GM15510 (cell line): ENCODE measurements around the gene ZNF853.

Experiments used
- POLR2A ChIP-seq: IDR thresholded peaks from 3 replicates; pipeline ENCODE4 v1.6.1; 2011; ENCODE audit warnings: borderline replicate concordance; ENCODE audit not compliant: insufficient read length; ENCODE audit errors: extremely low read depth

ZNF853 gene

DNA sequence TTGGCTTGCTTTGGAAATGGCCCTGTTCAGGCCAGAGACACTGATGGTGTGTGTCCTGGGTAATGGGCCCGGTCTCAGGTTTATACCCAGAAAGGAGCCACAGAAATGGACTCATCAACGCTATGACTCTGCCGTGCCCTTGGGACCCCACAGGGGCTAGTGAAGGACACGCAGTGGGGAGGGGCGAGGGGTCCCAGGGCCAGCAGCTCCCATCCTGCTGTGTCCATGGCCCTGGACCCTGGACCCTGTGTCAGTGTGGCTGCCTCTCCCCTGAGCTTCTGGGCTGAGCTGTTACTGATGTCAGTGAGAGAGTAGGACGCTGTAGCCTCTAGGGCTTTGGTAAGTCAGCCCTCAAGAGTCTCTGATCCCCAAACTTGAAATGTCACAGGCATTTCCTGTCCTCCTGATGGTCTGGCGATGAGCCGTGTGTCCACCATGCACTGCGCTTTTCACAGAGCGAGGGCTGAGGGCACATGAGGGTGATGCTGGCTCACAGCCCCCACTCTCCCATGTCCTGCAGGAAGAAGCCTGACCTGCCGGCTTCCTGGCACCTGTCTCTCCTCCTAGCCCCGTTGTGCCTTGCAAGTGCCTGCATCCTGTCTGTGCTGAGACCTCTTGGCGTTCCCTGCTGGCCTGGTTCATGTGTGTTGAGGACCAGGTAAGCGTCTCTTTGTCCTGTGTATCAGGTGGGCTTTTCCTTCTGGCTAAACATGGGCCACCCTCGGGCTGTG is 26.1 kb downstream of the ZNF853 start:
- no peak for TF ChIP-seq POLR2A

GRCh38 chr7:6642239-6642839 is 26.9 kb downstream of the ZNF853 start:
- no peak for TF ChIP-seq POLR2A

- no peak for TF ChIP-seq POLR2A
These were observed 27.6 kb downstream of the ZNF853 start for GRCh38 chr7:6642861-6643640.

DNA sequence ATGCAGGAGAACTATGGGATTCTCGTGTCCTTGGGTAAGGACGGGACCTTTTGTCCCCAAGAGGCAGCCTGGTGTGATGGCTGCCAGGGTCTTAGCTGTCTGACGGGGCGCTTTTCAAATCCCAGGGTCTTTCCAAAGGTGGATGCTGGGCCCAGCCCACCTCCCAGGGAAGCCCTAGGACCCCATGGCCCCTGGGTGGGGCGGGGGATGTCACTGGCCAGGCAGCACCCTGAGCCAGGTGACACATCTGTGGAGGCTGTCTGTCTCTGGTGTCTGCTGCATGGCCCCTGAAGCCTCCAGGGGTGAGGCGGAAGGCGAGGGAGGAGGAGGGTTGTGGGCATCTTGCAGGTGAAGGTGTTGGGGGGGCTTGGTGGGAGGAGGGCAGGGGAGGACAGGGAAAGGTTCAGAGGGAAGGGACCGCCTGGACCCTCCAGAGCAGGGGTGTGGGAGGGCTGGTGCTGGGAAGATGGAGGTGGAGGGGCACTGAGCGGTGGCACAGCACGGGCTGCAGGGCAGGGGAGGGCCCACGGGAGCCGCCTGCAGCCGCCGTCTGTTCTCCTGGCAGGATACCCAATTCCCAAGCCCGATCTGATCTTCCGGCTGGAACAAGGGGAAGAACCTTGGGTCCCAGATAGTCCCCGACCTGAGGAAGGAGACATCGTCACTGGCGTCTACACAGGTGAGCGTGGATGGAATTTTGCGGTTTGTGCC is 28.7 kb downstream of the ZNF853 start:
- TF ChIP-seq POLR2A, result no peak

DNA sequence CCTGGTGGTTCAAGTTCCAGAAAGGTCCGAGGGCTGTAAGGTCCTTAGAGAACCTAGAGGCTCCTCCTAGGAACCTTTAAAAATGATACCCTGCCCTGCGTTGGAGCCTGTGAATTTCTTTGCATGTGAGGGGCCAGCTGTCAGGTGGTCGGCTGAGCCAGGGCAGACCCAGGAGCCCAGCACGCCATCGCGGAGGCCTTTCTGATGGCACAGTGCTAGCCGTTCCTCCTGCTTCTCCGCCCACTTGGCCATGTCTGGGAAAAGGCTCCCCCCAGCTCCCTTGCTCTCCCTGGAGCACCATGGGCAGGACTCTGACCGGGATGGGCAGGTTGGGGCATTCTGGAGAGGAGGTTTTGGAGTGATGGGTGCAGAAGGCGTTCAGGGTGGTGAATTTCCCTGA is 29.3 kb downstream of the ZNF853 start:
- TF ChIP-seq POLR2A, result no peak

DNA sequence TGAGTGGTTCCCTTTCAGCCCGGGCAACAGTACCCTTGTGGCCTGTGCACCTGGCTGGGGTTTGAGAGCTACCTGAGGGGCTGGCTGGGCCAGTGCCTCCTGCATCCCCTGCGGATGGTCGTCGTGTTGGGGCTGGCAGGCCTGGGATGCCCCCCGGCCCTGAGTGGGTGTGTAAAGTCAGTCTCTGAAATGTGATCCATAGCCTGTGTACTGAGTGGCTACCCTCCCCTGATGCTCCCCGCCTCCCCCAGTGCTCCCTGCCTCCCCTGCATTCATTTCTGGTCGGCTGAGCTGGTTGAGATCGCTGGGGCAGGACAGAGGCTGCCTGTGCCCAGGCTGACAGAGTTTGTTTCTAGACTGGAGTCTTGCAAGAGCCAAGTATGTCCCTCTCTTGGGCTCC is 31.1 kb downstream of the ZNF853 start:
- no peak for TF ChIP-seq POLR2A

DNA sequence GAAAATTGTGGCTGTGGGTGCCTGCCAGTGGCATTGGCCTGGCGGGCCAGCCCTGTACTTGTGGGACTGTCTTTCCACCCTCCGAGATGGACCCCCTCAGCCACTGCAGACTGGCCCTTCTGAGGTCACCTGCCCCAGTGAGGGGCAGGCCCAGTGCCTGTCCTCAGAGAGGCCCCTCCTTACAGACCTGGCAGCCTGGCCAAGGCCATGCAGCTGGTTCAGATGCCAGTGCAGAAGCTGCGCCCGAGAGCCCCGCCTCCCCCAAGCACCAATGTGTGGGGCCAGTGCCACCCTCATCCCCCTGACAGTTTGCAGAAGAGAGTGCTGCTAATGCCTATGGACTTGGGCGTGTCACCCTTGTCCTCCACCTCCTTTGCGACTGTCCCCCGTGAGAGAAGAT is 31.7 kb downstream of the ZNF853 start:
- no peak for TF ChIP-seq POLR2A

- no peak for TF ChIP-seq POLR2A
These were observed 32.1 kb downstream of the ZNF853 start for GRCh38 chr7:6647541-6647940.

DNA sequence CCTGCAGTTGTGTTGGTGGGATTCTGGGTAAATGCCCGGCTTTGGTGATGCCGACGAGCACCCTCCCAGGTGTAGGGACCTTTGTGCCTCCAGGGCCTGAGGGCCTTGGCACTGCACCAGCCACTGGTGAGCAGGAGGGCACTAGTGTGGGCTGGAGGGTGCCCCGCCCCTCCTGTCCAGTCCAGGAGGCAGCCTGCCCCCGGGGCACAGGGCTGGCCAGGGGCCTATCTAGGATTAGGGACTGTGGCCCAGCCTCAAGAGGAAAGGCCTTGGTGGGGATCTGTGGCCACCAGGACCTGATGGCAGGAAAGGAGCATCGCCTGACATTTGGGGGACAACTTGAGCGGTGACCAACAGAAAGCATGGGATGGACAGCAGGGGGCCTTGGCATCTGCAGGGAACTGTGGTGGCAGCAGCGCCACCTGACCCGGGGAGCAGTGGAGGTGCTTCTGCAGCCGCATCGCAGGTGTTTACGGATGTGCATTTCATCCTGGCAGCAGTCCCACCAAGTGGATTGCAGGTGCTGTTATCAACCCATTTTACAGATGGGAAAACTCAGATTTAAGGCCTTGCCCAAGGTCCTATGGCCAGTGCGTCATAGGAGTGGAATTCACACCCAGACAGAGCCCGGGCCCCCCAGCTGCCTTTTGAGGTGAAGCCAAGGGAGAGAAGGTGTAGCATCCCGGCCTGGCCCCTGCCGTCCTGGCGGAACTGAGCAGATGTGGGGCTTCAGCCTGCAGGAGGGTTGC is 32.8 kb downstream of the ZNF853 start:
- no peak for TF ChIP-seq POLR2A

DNA sequence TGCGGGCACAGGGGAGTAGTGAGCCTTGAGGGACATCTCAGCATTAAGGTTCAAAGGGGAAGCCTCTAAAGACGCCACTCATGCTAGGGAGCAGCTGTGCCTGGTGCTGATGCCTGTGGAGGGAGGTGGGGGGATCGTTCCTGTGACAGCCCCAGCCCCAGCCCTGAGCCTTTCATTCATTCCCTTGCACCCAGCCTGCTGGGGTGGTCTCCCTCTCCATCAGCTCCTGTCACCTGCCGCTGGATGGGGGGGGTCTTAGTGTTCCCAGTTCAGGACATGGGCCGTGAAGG is 33.4 kb downstream of the ZNF853 start:
- TF ChIP-seq POLR2A, result no peak

DNA sequence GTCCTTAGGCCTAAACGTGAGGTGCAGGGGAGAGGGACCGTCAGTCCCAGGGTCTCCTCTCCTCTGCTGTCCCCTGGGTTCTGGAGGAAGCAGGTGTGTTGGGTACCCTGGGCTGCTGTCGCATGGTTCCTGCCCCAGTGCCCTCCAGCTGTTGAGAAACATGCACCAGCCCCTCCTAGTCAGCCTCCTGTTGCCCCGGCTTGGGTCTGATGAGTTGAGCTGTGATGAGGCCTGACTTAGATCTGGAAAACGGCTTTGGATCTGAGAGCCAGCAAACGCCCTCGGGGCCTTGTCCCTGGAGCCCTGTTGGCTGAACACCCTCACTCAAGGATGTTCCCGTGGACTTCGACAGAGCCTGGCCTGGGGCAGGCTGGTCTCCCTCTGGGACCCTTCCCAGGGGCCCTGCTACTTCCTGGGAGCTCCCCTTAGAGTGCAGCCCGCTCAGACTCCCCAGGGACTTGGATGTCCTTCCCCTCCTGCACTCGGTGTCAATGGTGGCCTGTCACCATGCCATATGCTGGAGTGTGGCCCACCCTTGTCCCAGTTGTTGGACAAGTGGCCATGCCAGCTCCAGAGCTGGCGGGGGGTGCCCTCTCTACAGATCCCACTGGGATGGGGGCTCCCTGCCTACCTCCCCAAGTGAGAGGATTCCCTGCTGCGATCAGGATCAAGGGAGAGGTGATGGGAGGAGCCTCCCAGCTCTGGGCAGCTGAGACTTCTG is 34.0 kb downstream of the ZNF853 start:
- no peak for TF ChIP-seq POLR2A

DNA sequence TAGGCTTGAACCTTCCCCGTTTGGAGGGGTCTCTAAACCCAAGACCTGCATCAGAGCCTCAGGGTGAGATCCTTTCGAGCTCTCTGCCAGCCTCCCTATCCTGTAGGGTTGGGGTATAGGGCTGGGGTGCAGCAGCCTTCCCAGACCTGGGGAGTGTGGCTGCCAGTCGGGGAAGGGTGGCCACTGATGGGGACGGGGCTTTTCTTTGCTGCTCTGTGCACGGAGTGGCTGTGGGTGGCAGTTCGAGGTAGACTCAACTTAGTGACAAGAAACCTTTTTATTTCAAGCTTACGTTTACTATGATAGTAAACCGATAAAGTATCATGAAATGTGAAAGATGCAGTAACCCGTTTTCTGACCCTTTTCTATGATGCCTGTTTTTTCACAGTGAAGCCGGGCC is 34.7 kb downstream of the ZNF853 start:
- no peak for TF ChIP-seq POLR2A

DNA sequence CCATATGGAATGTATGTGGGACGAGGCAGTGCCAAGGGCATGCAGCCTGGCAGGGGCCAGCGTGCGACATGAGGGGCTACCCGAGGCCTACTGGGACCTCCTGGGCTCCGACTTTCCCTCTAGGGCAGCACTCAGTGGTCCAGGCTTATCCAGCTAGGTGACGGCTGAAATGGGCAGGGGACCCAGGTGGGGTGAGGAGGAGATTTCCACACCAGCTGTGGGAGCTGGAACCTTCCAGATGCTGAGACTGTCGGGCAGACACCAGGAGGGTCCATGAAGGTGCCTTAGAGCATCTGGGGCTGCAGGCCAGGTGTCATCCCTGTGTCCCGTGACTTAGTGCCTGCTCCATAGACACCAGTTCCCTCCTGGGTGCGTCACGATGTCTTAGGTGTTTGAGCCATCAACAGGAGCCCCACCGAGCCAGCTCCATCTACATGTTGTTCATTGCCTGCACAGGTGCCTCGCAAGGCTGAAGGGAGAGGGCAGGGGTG is 35.2 kb downstream of the ZNF853 start:
- no peak for TF ChIP-seq POLR2A
